Activated effector memory CD4-positive, alpha-beta T cell treated with anti-CD3 and anti-CD28 coated beads, Interleukin-2, amount 50 U/mL, for 16 hours (primary cell): Measurements from ENCODE around the gene STX1A.
"Not testable (repeated sequence)": the region's sequence is repeated elsewhere in the genome, so short reads cannot be mapped to it uniquely, and the experiment has no call there.

Source experiments
- DNase-seq: peaks from one replicate; pipeline ENCODE4 v3.0.0-alpha.2; 2020

The STX1A gene

GRCh38 chr7:73734619-73735527 is 15.4 kb upstream of the STX1A start:
- peak; percentile 92 for DNase-seq

DNA sequence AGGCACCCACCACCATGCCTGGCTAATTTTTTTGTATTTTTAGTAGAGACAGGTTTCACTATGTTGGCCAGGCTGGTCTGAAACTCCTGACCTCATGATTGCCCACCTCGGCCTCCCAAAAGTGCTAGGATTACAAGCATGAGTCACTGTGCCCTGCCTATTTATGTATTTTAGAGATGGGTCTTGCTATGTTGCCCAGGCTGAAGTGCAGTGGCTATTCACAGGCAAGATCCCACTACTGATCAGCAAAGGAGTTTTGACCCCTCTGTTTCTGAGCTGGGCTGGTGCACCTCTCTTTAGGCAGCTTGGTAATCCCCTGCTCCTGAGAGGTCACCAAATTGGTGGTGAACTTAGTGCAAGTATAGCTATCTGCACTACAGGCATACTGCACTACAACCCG is 12.9 kb upstream of the STX1A start:
- no peak for DNase-seq

- DNase-seq = no peak
These were observed 11.0 kb upstream of the STX1A start for GRCh38 chr7:73730485-73730884.

GRCh38 chr7:73728551-73728950 is 9.1 kb upstream of the STX1A start:
- DNase-seq = no peak

GRCh38 chr7:73727952-73728351 is 8.5 kb upstream of the STX1A start:
- no peak for DNase-seq

GRCh38 chr7:73726083-73726466 is 6.6 kb upstream of the STX1A start:
- no peak for DNase-seq

DNA sequence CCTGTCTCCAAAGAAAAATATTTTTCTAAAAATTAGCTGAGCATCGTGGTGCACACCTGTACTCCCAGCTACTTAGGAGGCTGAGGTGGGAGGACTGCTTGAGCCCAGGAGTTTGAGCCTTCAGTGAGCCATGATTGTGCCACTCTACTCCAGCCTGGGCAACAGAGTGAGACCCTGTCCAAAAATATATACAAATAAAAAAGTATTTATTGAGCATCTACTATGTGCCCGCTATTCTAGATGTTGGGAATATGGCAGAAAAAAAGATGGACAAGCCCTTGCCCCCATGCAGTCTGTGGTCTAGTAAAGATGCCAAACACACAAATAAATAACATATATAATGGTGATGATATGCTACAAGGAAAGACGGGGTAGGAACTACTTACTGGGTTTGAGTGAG is 4.3 kb upstream of the STX1A start:
- no peak for DNase-seq

GRCh38 chr7:73722785-73723184 is 3.3 kb upstream of the STX1A start:
- DNase-seq = no peak

DNA sequence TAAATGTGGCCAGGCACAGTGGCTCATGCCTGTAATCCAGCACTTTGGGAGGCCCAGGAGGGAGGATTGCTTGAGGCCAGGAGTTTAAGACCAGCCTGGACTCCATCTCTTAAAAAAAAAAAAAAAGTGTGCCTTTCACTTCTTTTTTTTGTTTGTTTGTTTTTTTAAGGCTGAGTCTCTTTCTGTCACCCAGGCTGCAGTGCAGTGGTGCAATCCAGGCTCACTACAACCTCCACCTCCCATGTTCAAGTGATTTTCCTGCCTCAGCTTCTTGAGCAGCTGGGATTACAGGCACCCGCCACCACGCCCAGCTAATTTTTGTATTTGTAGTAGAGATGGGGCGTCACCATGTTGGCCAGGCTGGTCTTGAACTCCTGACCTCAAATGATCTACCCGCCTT is 2.7 kb upstream of the STX1A start:
- not testable (repeated sequence) for DNase-seq

DNA sequence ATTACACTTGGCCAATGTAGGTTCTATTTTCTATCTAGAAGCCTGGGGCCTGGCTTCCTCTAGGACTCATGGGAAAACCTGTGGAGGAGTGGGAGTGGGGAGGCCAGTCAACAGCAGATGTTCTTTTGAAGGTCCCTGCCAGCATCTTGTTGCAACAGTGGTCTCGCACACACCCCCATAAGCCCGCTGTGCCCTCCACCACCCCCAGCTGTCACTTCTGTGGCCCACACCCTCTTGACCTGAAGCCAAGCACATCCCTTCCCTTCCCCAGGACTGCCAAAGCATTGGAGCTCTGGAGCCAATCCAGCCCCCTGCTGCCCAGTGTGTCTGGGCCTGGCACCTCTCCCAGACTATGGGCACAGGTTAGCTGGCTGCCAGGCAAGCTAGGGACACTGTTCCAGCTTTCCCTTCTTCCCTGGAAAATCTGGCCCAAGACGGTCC is 1.9 kb upstream of the STX1A start:
- no peak for DNase-seq

- DNase-seq = not testable (repeated sequence)
These were observed 974 bp upstream of the STX1A start for GRCh38 chr7:73720443-73720842.

- DNase-seq = no peak
These were observed 319 bp upstream of the STX1A start for GRCh38 chr7:73719806-73720169.

DNA sequence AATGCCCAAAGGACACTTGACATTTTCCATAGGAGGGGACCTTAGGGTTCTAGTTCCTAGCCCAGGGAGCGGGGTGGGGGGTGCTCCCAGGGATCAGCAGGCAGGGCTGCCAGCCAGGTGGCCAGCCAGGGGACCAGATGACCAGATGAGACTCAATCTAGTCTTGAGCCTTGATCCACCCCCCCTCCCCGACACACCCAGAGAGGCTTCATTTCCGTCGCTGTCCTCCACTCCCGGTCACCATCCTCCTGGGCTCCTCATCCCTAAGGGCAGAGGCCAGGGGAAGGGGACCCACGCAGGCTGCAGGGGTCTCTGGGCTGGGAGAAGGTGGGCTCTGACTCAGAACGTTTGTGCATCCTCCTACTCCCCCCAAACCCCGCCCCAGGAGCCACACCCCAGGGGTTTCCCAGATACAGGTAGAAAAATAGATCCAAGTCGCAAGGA is 1.0 kb downstream of the STX1A start:
- peak; percentile 75 for DNase-seq

- peak; percentile 91 for DNase-seq
These were observed 1.5 kb downstream of the STX1A start for GRCh38 chr7:73717991-73718405.

- DNase-seq = no peak
These were observed 2.3 kb downstream of the STX1A start for GRCh38 chr7:73717025-73717807.

- DNase-seq = no peak
These were observed 3.1 kb downstream of the STX1A start for GRCh38 chr7:73716318-73716890.

GRCh38 chr7:73715648-73716317 is 3.7 kb downstream of the STX1A start:
- DNase-seq = peak; percentile 78

- DNase-seq = not testable (repeated sequence)
These were observed 6.2 kb downstream of the STX1A start for GRCh38 chr7:73713319-73713718.

- DNase-seq = no peak
These were observed 6.7 kb downstream of the STX1A start for GRCh38 chr7:73712773-73713172.

DNA sequence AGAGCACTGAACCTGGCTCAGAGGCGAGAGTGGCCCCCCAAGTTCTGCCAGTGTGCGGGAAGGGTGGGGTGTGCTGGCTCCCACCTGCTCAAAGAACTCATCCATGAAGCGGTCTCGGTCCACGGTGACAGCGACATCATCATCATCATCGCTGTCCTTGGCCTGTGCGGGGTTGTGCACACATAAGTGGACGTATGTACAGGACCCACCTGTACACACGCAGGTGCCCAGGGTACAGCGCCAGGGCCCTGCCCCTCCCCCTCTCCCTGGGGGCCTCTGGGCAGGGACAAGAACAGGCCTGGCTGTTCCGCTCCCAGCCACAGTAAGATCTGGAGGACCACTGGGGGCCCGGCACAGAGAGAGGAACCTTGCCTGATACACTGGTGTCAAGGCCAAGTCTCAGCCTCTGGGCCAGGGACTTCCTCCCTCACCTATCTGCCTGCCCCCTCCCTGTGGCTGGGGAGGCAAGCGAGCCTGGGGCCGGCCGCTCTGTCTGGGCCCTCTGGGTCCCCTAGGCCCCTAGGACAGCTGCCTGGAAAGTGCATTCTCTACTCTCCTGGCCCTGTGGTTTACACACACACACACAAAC is 10.4 kb downstream of the STX1A start:
- no peak for DNase-seq

DNA sequence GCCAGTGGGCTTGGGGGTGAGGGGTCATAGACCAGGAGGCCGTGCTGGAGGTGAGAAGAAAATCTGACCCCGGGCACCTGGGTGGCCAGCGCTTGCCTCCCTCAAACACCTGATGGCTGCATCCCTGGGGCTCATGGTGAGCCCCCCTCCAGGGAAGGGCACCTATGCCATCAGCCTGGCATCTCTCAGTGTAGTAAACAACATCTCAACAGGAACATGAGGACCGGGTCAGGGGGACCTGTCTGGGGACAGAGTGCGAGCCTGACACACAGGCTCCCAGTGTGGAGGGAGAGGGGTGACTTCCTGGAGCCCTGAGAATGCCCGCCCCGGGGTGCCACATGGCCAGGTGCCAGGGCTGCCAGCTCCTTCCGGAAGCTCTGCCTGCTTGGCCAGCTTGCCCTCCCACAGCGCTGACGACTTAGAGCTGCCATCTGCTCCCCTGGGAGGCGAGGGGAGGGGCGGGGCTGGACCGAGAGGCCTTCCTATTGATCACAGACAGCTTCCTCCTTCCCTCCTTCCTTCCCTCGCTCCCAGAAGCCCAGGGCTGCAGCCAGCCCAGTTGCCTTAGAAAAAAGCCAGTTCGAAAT is 12.3 kb downstream of the STX1A start:
- DNase-seq = no peak
